ENCODE measurements around the gene CARD8.
"Not testable (repeated sequence)": the region's sequence is repeated elsewhere in the genome, so short reads cannot be mapped to it uniquely, and the experiment has no call there.

Gene CARD8

GRCh38 chr19:48255376-48256303 is at the start of gene CARD8:
TSS of gene CARD8 (minus strand) at chr19:48255912. CDS start at chr19:48241020, 14,892 bp downstream.
- peak; percentile 91 for DNase-seq

- DNase-seq: no peak
Observed at GRCh38 chr19:48303866-48304265, 48.2 kb upstream of the CARD8 start.

DNA sequence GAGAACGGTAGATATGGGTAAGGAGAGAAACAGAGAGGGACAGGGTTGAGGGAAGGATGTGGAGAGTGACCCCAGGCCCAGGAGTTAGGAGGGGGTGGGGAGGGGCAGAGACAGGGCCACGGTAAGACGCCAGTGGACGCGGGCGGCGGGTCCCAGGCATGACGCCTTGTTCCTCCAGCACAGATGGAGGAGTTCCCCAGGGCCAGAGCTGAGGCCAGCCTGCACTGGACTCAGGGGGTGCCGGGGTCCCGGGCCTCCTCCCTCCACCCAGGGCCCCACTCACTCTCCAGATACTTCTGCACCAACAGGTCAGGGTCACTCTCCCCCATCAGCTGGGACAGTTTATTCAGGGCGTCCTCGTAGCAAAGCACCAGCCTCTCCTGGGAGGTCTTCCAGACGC is 47.7 kb upstream of the CARD8 start:
- no peak for DNase-seq

- no peak for DNase-seq
Observed at GRCh38 chr19:48302600-48302959, 46.9 kb upstream of the CARD8 start.

GRCh38 chr19:48301886-48302599 is 46.3 kb upstream of the CARD8 start:
- DNase-seq: no peak

- no peak for DNase-seq
Observed at GRCh38 chr19:48297975-48298374, 42.3 kb upstream of the CARD8 start.

DNA sequence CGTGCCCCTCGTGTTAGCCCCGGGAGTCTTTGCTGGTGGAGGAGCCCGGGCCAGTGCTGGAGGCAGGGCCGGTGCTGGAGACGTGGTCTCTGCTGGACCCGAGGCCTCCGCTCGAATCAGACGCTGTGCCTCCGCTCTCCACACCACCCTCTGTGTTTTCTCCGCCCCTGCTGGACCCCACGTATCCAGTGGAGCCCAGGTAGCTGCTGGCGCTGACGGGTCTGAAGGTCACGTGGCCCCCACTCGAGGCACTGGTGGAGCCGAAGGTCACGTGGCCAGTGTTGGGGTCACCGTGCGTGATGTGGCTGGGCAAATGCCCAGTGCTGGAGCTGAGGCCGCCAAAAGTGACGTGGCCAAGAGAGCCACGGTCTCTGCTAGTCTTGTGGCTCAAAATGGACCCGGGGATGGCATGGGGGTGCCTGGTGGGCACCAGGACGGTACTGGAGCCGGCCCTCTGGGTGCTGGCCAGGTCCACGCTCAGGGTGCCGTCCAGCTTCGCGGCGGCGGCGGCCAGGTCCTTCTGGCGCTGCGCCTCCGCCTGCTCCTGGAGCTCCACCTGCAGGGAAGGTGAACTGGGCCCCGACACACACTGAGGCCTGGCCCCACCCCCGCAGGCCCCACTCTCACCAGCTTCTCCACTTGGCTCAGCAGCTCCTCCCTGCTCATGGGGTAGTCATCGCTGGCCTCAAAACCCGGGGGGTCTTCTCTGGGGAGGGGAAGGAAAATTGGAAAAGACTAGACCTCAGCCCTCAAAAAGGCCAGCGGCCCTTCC is 41.4 kb upstream of the CARD8 start:
- DNase-seq: no peak

- no peak for DNase-seq
Observed at GRCh38 chr19:48295458-48295857, 39.7 kb upstream of the CARD8 start.

DNA sequence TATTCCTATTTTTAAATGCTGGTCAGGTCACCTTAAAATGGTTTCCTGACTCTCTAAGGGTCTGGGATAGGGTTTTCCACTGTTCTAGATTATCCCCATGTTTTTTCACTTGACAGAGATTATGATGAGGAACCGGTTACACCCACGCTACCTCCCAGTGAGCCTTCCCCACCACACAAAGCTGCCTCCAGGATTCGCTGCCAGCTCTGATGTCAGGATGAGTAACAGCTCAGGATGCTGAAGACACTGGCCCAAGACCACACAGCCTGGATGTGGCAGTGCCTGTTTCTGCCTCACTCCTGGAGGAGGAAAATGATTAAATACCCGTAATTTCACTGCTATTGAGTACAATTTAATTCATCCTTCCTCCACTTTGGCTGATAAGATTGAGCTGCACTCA is 37.1 kb upstream of the CARD8 start:
- DNase-seq: no peak

DNA sequence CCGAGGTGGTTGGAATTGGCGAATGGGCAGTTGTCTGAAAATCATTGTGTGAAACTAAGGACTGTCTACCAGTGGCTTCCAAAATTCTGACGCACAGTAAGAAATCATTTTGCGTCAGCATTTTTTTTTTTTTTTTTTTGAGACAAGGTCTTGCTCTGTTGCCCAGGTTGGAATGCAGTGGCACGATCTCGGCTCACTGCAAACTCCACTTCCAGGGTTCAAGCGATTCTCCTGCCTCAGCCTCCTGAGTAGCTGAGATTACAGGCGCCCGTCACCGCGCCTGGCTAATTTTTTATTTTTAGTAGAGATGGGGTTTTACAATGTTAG is 35.7 kb upstream of the CARD8 start:
- DNase-seq: not testable (repeated sequence)

GRCh38 chr19:48290771-48291488 is 35.2 kb upstream of the CARD8 start:
- peak; percentile 45 for DNase-seq

DNA sequence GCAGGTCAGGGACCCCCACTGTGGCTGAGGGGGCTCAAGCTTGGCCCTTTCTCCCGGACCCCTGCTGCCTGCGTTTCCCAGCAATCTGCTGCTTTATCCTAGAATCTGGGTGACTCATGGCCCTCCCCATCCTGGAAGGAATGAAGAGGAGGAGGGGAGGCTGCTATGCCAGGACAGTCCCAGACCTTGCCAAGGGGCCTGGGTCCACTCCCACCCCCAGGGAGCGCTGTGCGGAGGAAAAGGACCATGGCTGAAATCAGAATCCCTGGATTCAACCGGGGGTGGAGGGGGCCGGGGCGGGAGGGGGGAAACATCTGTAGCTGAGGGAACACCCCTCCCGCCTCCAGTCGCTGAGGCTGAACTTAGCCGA is 34.7 kb upstream of the CARD8 start:
- DNase-seq: no peak

- no peak for DNase-seq
Observed at GRCh38 chr19:48287748-48288147, 32.0 kb upstream of the CARD8 start.

GRCh38 chr19:48284896-48285295 is 29.2 kb upstream of the CARD8 start:
- no peak for DNase-seq

- DNase-seq: no peak
Observed at GRCh38 chr19:48283908-48284307, 28.2 kb upstream of the CARD8 start.

- DNase-seq: no peak
Observed at GRCh38 chr19:48279747-48280146, 24.0 kb upstream of the CARD8 start.

DNA sequence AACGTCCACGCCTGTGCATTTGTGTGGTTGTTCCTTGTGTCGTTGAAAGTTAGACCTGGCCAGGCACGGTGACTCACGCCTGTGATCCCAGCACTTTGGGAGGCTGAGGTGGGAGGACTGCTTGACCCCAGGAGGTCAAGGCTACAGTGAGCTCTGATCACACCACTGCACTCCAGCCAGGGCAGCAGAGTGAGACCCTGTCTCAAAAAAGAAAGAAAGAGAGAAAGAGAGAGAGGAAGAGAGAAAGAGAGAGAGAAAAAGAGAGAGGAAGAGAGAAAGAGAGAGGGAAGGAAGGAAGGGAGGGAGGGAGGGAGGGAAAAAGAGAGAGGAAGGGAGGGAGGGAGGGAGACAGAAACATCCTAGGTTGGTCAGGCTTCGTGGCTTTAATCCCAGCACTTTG is 19.2 kb upstream of the CARD8 start:
- DNase-seq: no peak

DNA sequence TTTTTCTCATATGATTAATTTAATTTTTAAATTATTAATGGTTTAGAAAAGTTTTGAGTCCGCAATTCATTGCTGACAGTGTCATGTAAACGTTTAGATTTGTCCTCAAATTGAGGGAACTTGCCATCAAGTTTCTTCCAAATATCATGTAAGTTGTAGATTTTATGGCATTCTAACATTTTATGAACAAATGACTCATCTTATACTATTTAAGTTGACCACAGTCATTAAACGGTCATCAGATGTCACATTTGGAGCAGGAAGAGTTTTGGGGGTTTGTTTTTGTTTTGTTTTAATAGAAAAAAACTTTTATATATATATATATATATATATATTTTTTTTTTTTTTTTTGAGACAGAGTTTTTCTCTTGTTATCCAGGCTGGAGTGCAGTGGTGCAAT is 18.5 kb upstream of the CARD8 start:
- no peak for DNase-seq

- no peak for DNase-seq
Observed at GRCh38 chr19:48271531-48272151, 15.9 kb upstream of the CARD8 start.

- DNase-seq: not testable (repeated sequence)
Observed at GRCh38 chr19:48269617-48270026, 13.9 kb upstream of the CARD8 start.

DNA sequence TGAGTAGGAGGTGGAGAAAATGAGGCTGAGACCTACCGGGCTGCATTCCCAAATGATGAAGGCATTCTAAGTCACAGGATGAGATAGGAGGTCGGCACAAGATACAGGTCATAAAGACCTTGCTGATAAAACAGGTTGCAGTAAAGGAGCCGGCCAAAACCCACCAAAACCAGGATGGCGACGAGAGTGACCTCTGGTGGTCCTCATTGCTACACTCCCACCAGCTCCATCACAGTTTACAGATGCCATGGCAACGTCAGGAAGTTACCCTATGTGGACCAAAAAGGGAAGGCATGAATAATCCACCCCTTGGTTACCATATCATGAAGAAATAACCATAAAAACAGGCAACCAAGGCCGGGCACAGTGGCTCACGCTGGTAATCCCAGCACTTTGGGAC is 9.6 kb upstream of the CARD8 start:
- DNase-seq: not testable (repeated sequence)

GRCh38 chr19:48260359-48260714 is 4.6 kb upstream of the CARD8 start:
- not testable (repeated sequence) for DNase-seq

GRCh38 chr19:48258992-48259391 is 3.3 kb upstream of the CARD8 start:
- not testable (repeated sequence) for DNase-seq
